Ovary (tissue), 3 donors: ENCODE data around the gene CERT1.
"Not testable (repeated sequence)": the region's sequence is repeated elsewhere in the genome, so short reads cannot be mapped to it uniquely, and the experiment has no call there.

Source experiments
- CTCF ChIP-seq, 3 donors: fragments of 450-650 bp in 2 of 3; fragments of 200-600 bp in 1 of 3; IDR thresholded peaks; one replicate each; pipeline versions ENCODE4 v1.5.1 to v1.8.0; 2016 to 2022; ENCODE audit warnings: antibody characterized with exemption in 3 of 3, mild to moderate bottlenecking in 1 of 3
- EP300 ChIP-seq: sonication (generic); formaldehyde crosslinking; IDR thresholded peaks from one replicate; pipeline ENCODE4 v1.6.1; 2017; ENCODE audit warnings: antibody characterized with exemption
- POLR2A ChIP-seq: fragments of 450-650 bp; IDR thresholded peaks from one replicate; pipeline ENCODE4 v1.6.1; 2017; ENCODE audit warnings: antibody characterized with exemption, mild to moderate bottlenecking, moderate library complexity
- donor health status: DM: no; HTN: no; CAD: no.

- TF ChIP-seq CTCF (IDR thresholded peaks at IDR 0.05); EP300; POLR2A: not testable (repeated sequence)
Observed at GRCh38 chr5:75533716-75534115, 22.3 kb upstream of the CERT1 start.
